HFFc6 (cell line): Measurements from ENCODE around the gene ZBED1. TPM values are rescaled to one million over a fixed set of nuclear protein-coding genes. Genes with fewer than 3 reads are reported as not detected.
"Not testable (repeated sequence)": the region's sequence is repeated elsewhere in the genome, so short reads cannot be mapped to it uniquely, and the experiment has no call there.

Experiments
- DNase-seq: peaks from one replicate; pipeline ENCODE4 v3.0.0-alpha.2; 2018
- H3K27ac Mint-ChIP-seq: 2 replicates; pipeline ENCODE4 v1.8.0; 2020; ENCODE audit warnings: mild to moderate bottlenecking, mixed read lengths
- H3K27me3 Mint-ChIP-seq: 2 replicates; pipeline ENCODE4 v1.8.0; 2021; ENCODE audit warnings: mild to moderate bottlenecking, moderate library complexity, mixed read lengths; ENCODE audit not compliant: insufficient read depth
- H3K36me3 Mint-ChIP-seq: 2 replicates; pipeline ENCODE4 v1.8.0; 2021; ENCODE audit warnings: low read depth, mixed read lengths
- H3K4me1 Mint-ChIP-seq: 2 replicates; pipeline ENCODE4 v1.8.0; 2020; ENCODE audit warnings: low read depth, mixed read lengths
- H3K4me3 Mint-ChIP-seq: 2 replicates; pipeline ENCODE4 v1.8.0; 2020; ENCODE audit warnings: mild to moderate bottlenecking, moderate library complexity, mixed read lengths
- H3K9me3 Mint-ChIP-seq: 2 replicates; pipeline ENCODE4 v1.8.0; 2020; ENCODE audit warnings: mild to moderate bottlenecking, mixed read lengths
- CTCF ChIP-seq: fragments of 200-600 bp; sonication (generic); IDR thresholded peaks from 2 replicates; pipeline ENCODE4 v1.5.0; 2021; ENCODE audit warnings: antibody characterized with exemption, mild to moderate bottlenecking
- total RNA-seq, 6 experiments: library from RNA; stranded (reverse); fragmentation: NEBNext Ultra II Directional; extraction: Animal tissue kit (Norgen Biotek cat#: 25700); gene quantifications; 2 replicates in 1 of 6; 3 replicates in 5 of 6; pipeline ENCODE4 v1.2.3, GENCODE V29; 2021

Gene ZBED1
- total RNA-seq, 6 experiments from 2014 or later, result 24.7 to 29.6 (median 25.6) TPM

- Mint-ChIP-seq H3K36me3 (no peaks in the 10 kb centered on the region), H3K27me3 (peaks cover 19% of the 10 kb centered on the region), H3K4me1 (no peaks in the 10 kb centered on the region), H3K9me3 (no peaks in the 10 kb centered on the region), H3K27ac (no peak overlapping the region), H3K4me3 (no peak overlapping the region)
- no peak for TF ChIP-seq CTCF
- DNase-seq, result no peak
Observed at GRCh38 chrX:2508648-2509335, 8.0 kb upstream of the ZBED1 start.

GRCh38 chrX:2507904-2508627 is 7.3 kb upstream of the ZBED1 start:
- no peak for TF ChIP-seq CTCF
- Mint-ChIP-seq H3K4me3 (no peak overlapping the region), H3K36me3 (no peaks in the 10 kb centered on the region), H3K27me3 (peaks cover 19% of the 10 kb centered on the region), H3K4me1 (peaks cover under 1% of the 10 kb centered on the region; the same call in 1 of the 2 replicates), H3K9me3 (no peaks in the 10 kb centered on the region), H3K27ac (no peak overlapping the region)
- DNase-seq, result no peak

- Mint-ChIP-seq H3K4me3 (no peak overlapping the region), H3K36me3 (no peaks in the 10 kb centered on the region), H3K27ac (no peak overlapping the region), H3K9me3 (no peaks in the 10 kb centered on the region), H3K4me1 (peaks cover 9% of the 10 kb centered on the region), H3K27me3 (peaks cover 15% of the 10 kb centered on the region)
- DNase-seq, result no peak
- TF ChIP-seq CTCF, result no peak
Observed at GRCh38 chrX:2507196-2507595, 6.4 kb upstream of the ZBED1 start.

- H3K27ac Mint-ChIP-seq, H3K36me3 Mint-ChIP-seq, H3K27me3 Mint-ChIP-seq, H3K9me3 Mint-ChIP-seq, H3K4me3 Mint-ChIP-seq, DNase-seq: not testable (repeated sequence)
- H3K4me1 Mint-ChIP-seq, result peaks cover 15% of the 10 kb centered on the region
Observed at GRCh38 chrX:2505341-2505740, 4.6 kb upstream of the ZBED1 start.

GRCh38 chrX:2504706-2505332 is 4.0 kb upstream of the ZBED1 start:
- Mint-ChIP-seq H3K4me3 (no peak overlapping the region), H3K9me3 (no peaks in the 10 kb centered on the region), H3K36me3 (no peaks in the 10 kb centered on the region), H3K4me1 (peaks cover 15% of the 10 kb centered on the region), H3K27ac (no peak overlapping the region), H3K27me3 (peaks cover 8% of the 10 kb centered on the region)
- TF ChIP-seq CTCF, result no peak
- DNase-seq, result no peak
